Glomerular visceral epithelial cell (primary cell): ENCODE measurements around the gene SMC6.

Experiments
- DNase-seq: peaks from one replicate; pipeline ENCODE4 v3.0.0-alpha.2; 2016; ENCODE audit errors: extremely low spot score

Gene SMC6

DNA sequence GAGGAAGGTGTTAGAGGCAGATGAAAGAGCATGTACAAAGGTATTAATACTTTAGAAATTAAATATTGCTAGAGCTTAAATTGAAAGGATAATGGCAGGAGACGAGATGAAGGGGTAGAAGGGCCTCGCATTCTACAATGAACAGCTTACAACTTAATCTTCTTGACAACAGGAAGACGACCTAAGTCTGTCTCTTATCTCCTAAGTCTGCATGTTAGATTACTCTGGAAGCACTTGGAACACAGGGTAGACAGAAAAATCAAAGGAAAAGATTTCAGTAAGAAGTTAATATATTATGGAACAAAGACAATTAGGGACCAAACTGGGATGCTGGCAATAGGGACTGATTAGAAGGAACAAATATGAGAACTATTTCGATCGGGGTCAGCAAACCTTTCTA lies 34.9 kb downstream of the SMC6 start:
- DNase-seq = no peak

DNA sequence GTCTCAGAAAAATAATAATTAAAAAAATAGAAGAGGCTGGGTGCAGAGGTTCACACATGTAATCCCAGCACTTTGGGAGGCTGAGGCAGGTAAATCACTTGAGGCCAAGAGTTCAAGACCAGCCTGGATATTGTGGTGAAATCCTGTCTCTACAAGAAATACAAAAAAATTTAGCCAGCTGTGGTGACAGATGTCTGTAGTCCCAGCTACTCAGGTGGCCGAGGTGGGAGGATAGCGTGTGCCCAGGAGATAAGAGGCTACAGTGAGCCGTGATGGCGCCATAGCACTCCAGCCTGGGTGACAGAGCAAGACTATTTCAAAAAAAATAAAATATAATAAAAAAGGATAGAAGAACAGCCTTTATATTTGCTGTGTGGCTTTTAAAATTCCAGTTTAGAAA lies 35.9 kb downstream of the SMC6 start:
- DNase-seq = no peak

DNA sequence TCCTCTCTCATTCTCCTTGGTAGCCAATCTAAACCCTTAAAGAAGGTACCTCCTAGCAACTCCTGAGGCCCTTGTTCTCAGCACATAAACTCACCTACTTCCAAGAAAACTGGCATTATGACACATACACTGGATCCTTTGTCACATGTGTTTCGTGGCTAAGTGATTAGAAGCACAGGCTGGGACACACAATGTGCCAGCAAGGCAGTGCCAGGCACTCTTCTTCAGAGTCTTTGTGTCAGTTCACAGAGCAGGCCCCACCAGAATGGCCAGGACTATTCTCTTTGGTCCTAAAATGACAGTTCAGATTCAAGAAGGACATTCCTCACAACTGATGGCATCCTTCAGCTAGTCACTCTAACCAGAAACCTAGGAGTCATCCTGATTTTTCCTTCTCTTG lies 40.3 kb downstream of the SMC6 start:
- no peak for DNase-seq

DNA sequence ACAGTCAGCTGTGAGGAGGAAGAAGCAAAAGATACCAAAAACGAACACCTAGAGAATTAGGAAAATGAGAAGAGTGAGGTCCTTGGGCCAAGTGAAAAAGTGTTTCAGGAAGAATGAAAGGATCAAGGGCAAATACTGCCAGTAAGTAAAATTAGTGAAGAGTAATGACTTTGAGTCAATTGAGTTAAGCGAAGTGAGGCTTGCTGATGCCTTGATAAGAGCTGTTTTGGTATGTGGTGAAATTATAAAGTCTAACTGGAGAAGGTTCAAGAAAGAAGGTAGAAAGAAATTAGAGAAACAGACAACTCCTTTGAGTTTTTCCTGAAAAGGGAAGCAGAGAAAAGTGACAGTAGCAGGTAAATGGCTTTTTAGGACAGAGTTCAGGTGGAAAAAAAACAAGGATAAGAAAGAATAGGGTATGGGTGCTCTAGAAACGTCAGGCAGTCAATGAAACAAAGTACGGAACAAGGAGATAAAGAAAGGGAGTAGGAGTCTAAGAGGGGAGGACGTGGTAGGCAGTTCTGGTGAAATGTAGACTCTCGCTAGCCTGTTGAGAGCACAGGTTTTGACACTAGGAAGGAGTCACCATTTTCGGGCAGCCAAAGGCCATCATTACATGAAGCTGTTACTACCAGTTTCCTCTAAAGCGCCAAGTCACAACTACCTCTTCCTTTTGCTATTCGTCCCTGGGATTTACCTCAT lies 42.9 kb downstream of the SMC6 start:
- no peak for DNase-seq

DNA sequence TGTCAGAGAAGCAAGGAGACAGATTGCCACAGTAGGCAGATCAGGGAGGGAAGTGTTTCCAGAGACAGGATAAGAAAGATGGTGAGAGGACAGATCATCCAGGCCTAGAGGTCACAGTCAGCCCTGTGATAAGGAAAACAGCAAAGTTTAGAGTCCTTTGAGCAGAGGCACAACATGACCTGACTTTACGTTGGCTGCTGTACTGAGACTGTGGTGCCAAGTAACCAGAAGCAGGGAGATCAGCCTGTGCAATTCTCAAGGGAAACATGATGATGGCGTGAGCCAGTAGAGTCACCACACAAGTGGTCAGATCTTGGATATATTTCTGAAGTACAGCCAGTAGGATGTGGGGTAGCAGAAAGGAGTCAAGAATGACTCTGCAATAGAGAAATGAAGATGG lies 43.7 kb downstream of the SMC6 start:
- DNase-seq = no peak

DNA sequence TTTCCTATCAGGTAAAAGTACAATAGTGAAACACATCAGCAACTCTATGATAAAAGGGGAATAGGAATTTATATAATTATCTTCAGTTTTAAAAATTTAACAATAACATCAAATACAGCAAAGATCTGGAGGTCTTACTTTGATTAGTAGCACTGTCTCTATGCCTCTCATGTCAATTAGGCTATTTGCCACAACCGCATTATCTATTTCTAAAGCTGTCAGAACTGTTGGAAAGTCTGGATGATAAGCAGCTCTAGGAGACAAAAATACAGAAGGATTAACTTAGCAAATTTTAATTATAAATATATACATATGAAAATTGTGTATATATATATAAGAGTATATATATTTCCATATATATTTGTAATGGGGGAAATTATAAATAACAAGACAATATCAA lies 45.1 kb downstream of the SMC6 start:
- no peak for DNase-seq

DNA sequence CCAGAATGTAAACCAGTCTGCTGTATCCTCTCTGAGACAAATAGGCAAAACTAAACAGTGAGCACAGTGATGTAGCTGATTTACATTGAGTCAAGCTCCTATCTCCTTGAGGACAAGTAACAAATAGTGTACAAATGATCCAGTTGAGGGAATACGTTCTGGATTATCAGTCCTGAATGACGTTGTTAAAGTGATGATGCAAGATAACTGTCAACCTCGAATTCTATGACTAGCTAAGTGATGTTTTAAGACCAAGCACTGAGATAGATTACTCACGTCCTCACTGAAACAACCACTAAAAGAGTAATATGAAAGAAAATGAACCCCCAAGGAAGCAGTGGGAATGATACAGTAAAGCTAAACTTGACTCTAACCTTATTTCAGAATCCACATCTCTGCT lies 46.8 kb downstream of the SMC6 start:
- DNase-seq = no peak

DNA sequence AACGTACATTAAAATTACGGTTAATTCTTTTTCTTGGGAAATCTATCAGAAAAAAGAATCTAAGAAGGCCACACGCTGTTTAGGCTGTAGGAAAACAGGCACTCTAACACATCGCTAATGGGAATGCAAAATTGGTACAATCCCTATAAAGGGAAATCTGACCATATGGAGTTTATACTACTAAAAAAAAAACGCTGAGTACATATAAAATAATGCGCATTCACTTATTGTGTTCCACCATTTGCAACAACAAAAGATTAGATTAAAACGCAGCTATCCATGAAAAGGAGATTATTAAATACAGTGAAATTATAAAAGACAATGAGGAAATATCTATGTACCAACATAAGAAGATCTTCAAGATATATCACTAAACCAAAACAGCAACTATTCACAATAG lies 62.8 kb downstream of the SMC6 start:
- no peak for DNase-seq

DNA sequence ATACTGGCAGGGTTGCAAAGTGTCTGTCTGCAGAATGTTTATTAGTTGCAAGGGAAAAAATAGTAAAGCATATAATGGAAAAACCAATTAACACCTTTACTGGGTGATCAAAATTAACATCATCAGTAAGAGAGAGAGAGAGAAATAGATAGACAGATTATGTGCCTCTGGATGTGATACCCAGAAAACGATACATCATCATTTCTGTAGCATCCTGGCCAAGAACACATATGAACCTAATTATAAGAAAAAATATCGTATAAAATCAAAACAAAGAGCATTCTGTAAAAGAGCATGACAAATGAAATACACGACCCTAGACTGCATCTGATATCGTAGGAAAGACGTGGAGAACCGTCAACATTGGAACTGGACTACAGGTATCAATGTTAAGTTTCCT lies 64.6 kb downstream of the SMC6 start:
- no peak for DNase-seq

DNA sequence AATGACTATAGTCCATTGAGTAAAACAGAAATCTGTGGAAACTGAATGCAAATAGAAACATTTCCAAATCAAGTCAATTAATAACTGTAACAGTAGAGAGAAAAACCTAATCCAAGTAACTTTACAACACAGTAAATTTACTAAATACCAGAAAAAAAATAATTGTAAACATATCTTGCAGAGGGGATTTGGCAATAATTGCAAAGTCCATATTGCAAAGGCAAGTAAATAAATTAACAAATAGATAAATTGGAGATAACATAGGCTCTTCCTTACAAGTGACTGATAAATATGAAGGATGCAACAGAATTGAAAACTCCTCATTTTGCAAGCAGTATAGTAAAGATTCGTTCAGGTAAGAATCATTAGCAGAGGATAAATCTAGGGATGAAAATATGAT lies 65.0 kb downstream of the SMC6 start:
- no peak for DNase-seq

DNA sequence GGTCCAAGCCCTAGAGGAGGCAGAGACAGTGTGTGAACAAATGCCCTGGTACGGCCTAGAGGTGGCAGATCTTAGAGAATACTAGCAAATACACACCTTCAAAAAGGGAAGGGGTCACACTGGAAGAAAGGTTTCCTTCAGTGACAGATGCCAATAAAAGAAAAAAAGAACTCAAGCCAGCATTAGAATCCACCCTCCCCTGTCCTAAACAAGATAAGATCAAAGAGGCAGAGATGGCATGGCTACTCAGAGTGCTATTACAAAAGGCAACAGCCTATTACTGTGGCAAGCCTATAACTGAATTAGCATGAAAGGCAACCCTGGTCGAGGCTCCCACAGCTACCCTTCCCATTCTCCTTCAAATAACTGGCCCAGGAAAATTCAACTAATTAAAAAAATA lies 69.6 kb downstream of the SMC6 start:
- DNase-seq = no peak

DNA sequence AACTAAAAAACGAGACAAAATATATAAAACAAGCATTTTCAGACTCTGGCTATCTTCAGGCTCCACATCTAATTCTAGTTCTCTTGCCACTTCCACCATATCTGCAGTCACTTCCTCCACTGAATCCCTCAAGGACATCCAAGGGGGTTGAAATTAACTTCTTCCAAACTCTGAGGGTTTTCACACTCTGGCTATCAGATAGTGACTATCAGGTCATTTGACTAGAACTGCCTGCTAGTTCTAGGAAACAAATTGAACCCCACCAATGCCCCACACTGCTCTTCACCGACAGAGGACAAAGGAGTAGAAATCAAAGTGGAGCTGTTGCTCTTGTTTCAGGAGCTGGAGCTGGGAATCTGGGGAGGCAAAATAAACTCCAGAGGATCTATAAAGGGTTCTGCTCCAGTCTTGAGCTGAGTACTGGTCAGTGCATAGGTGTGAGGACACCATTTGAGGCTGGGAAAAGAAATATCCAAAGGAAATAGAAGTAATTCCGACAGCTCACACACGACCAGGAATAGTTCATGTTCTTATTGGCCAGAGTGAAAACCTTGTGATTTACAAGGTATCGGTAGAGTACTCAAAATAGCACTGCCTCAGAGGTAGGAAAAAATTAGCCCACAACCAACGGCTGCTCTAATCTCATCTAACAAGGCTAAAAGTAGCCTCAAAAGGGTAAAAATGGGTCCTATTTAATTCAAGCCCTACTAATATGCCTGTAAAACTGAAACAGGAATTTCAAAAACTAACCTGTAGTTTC lies 71.3 kb downstream of the SMC6 start:
- DNase-seq = no peak

DNA sequence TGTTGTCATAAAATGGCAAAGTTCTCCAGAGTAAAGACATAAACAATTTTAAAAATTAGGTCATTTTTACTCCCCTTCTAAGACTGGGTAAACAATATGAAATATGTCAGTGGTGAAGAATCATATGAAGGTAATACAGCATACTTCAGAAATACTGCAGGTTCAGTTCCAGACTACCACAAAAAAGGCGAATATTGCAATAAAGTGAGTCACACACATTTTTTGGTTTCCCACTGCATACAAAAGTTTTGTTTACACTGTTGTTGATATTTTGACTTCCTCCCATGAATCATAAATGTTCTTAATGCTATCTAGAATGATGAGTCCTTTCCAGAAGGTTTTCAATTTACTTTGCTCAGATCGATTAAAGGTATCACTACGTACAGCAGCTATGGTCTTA lies 73.5 kb downstream of the SMC6 start:
- DNase-seq = no peak

DNA sequence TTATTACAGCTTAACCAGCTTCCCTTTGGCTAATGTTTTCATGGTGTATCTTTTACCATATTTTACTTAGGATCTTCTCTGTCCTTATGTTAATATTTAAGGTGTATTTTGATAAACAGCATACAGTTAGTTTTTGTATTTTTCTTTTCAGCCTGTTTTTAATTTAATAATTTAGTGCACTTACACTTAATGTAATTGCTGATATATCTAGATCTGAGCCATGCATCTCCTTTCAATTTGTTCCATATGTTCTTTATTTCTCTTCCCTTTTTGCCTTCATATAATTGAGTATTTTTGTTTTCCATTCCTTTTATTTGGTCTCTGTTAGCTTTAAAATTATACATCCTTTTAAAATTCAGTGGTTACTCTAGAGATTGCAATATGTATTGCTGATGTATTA lies 78.8 kb downstream of the SMC6 start:
- DNase-seq = no peak

DNA sequence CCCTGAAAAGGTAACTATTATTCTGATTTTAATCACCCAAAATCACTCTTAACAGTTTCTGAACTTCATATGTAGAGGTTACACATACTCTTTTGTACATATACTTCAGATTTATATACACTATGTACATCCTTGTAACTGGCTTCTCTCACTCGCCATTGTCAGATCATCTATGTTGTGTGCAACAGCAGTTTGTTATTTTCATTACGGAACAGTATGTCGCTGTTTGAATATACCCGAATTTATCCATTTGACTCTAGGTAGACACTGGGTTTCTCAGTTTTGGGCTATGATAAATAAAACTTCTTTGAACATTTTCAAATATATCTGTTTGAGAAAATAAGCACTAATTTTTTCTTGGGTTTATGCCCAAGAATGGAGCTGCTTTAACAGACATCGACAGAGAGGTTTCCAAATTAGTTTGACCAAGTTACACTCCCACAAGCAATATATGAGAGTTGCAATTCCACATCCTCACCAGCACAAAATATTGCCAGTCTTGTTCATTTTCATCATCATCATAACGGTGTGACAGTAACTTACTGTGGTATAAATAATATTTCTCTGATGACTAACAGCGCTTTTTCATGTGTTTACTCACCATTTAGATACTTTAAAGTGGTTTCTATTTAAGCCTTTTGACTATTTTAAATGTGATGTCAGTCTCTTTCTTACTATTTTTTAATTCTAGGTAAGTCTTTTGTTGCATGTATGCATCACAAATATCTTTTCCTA lies 80.9 kb downstream of the SMC6 start:
- peak; percentile 25 for DNase-seq

DNA sequence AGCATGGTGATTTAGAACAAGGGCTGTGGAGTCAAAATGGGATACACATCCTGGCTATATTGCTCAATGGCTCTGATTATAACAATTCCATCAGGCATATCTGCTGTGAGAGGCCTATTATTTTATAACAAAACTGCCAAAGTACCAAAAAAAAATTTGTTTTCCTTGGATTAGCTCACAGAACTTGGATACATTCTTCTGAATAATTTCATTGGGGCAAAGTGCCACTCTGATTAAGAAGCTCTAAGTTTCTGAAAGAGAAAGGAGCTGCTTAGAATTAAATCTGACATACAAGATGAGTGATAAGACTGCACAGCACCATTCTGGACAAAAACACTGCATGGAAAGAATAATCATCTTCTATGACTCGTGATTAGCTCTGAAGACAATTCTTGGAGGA lies 85.7 kb downstream of the SMC6 start:
- DNase-seq = no peak

DNA sequence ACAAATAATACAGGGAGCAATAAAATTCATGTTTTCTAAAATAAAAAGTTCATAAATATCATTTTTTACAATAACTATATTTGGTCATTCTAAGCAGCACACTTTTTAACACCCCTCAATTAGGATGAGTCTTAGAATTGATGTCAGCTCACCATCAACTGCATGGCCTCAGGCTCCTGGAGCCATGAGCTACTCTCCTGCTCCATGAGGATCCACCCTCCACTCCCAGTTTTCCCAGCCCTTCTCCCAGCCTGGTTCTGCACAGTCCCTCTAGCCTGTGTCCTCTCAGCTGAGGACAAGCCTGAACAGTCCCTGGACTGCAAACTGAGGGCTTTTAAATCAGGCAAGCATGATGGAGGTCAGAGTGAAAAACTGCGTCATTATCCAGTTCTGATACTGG lies 89.1 kb downstream of the SMC6 start:
- no peak for DNase-seq

DNA sequence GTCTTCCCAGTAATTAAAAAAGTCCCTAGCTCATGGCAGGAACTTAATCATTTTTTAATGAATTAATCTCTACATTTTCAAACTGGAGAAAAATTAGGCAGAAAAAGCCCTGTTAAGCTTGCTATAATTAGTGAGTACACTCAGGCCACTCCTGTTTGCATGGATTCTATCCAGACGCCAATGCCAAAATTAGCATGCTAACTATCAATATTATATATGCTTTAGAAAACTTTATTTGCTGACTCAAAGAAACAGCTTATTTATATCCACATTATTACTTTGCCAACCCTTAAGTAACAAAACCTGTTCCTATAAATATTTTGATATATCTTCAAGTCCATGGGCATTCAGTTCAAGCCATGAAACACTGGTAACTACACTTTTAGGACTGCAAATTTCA lies 90.9 kb downstream of the SMC6 start:
- DNase-seq = no peak

DNA sequence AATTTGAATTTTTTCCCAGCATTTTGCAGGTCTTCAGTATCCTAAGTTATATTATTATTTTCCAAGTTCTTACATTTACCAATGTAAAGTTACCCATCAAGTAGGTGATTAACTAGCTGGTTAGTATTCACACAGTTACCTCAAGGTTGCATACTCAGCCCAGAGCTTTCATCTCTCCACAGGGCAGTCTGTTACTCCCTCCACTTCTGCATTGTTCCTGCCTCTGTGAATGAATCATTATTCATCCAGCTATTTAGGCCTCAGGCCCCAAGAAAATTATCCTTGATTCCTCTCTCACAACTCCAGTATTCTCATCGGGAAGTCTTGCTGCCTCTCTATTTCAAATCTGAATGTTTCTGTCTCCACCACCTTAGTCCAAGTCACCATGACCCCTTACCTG lies 92.2 kb downstream of the SMC6 start:
- DNase-seq = no peak

DNA sequence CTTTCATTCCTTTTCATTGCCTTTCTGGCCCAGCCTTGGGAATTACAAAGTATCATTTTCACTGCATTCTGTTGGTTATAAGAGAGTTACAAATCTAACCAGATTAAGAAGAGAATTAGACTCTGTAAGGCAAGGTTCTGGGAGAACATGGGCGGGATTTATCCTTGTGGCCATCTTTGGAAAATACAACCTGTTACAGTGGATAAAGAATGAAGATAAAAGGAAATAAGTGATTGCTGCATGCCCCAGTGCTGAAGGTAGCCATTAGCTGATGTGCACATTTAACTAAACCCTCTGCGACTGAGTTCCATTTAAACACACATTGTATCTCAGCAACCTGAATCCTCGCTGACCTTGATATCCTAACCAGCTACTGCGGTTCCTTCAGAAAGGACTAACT lies 93.4 kb downstream of the SMC6 start:
- DNase-seq = no peak

DNA sequence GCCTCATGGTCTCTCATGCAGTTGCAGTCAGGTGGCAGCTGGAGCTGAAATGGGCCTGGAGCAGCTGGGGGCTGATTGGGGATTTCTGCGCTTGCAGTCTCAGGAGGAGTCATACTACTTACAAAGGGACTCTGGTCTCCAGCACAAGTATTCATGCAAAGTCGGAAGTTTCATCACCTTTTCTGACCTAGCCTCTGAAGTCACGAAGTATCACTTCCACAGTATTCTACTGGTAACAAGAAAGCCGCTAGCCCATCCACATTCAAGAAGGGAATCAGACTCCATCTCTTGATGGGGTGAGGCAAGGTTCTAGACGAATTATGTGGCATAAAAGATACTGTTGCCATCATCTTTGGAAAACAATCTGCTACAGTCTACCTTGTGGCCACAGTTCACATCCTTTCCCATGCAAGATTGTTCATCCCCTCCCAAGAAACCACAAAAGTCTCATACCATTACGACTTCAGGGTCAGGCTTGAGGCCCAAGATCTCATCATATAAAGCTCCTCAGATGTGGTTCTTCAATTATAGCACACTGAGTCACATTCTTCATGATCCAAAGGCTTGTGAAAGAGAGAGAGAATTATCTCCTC lies 95.3 kb downstream of the SMC6 start:
- DNase-seq = peak; percentile 23

DNA sequence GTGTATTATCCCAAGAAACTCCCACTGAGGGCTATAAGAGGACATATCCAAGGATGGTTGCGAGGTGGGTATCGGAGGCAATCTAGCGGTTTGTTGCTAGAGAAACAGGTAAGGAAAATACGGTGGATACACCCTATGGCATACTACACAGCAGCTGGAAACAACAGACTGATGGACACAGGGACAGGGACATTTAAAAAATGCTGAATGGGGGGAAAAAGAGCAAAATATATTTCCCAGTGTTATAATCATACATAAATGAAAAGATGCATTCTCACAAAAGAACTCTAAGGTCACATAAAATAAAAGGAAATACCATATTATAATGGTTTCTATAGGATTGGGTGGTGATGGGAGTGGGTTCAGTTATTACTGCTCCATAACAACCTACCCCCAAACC lies 95.9 kb downstream of the SMC6 start:
- no peak for DNase-seq
